HAP-1 (cell line): ENCODE results near the gene RGS19.
"Not testable (repeated sequence)": the region's sequence is repeated elsewhere in the genome, so short reads cannot be mapped to it uniquely, and the experiment has no call there.

Experiments used
- DNase-seq, 2 experiments: peaks; one replicate each; pipeline ENCODE4 v3.0.0-alpha.2; 2016 to 2020; ENCODE audit warnings: low spot score in 2 of 2
- H3K27me3 ChIP-seq: fragments of 250-450 bp; sonication (Bioruptor Pico); 2 replicates; pipeline ENCODE4 v1.5.1; 2020; ENCODE audit warnings: low read depth, mild to moderate bottlenecking, moderate library complexity
- H3K36me3 ChIP-seq: fragments of 250-450 bp; sonication (Bioruptor Pico); replicated peaks from 2 replicates; pipeline ENCODE4 v1.5.1; 2020; ENCODE audit warnings: mild to moderate bottlenecking
- H3K4me1 ChIP-seq: fragments of 250-450 bp; sonication (Bioruptor Pico); 2 replicates; pipeline ENCODE4 v1.5.1; 2020; ENCODE audit warnings: mild to moderate bottlenecking
- H3K4me3 ChIP-seq: fragments of 250-450 bp; sonication (Bioruptor Pico); 2 replicates; pipeline ENCODE4 v1.5.1; 2020; ENCODE audit warnings: mild to moderate bottlenecking, moderate library complexity
- H3K9me3 ChIP-seq: fragments of 250-450 bp; sonication (Bioruptor Pico); 2 replicates; pipeline ENCODE4 v1.5.1; 2020; ENCODE audit warnings: mild to moderate bottlenecking, moderate library complexity
- in situ Hi-C: fragments of 300-500 bp; cut with MboI; formaldehyde crosslinking; loops from 3 replicates; pipeline ENCODE4 v1.14.3; 2020; ENCODE audit warnings: low sequenced_read_pairs, inconsistent platforms, mixed read lengths

RGS19 gene

DNA sequence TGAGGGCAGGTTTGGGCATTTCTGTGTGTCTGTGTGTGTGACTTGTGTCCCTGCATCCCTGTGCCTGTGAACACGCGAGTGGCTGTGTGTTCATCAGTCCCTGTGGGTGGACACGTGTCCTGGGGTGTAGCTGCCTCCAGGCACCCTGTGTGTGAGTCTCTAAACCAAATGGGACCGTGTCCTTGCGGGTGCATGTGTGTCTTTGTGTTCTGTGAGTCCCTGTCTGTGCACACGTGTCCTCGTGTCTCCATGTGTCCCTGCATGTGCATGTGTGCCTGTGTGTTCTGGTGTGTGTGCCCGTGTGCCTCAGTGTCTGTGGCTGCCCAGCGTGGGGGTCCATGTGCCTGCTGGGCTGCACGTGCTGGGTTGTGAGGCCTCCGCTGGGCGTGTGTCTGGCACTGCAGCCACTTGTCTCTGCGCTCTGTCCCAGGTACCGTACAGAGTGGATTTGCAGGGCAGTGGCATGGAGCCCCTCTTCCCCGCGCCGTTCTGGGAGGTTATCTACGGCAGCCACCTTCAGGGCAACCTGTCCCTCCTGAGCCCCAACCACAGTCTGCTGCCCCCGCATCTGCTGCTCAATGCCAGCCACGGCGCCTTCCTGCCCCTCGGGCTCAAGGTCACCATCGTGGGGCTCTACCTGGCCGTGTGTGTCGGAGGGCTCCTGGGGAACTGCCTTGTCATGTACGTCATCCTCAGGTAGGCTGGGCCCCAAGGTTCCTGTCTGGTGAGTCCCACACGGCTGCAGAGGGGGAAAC is 13.1 kb upstream of the RGS19 start:
- no peaks in the 10 kb centered on the region for H3K36me3 ChIP-seq
- H3K4me3 ChIP-seq = no peak overlapping the region
- in situ Hi-C loops = no loop called here
- 0 out of 2 replicates have a peak, but pooled peaks cover 2% of the 10 kb centered on the region for H3K9me3 ChIP-seq
- H3K4me1 ChIP-seq = no peaks in the 10 kb centered on the region
- no peak for DNase-seq
- no peaks in the 10 kb centered on the region for H3K27me3 ChIP-seq

DNA sequence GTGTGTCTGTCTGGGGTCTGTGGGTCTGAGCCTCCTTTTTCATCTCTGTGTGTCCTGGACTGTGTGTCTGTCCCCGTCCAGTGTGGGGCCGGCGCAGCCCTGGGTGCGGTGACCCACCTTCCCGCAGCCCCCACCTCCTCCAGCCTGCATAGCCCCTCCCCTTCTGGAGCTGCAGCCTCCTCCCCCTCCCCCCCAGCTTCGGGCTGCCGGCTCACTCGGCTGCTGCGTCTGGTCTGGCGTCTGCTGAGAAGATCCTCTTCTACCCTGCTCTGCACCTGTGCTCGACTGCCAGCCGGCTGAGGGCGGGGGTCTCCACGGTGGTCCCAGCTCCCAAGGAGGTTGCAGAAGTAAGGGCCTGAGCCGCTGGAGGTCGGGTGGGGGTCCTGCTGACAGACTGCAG is 12.5 kb upstream of the RGS19 start:
- Histone ChIP-seq H3K4me3 (no peak overlapping the region), H3K4me1 (no peaks in the 10 kb centered on the region), H3K27me3 (no peaks in the 10 kb centered on the region), H3K9me3 (0 out of 2 replicates have a peak, but pooled peaks cover 2% of the 10 kb centered on the region), H3K36me3 (no peaks in the 10 kb centered on the region)
- in situ Hi-C loops = no loop called here
- no peak for DNase-seq

DNA sequence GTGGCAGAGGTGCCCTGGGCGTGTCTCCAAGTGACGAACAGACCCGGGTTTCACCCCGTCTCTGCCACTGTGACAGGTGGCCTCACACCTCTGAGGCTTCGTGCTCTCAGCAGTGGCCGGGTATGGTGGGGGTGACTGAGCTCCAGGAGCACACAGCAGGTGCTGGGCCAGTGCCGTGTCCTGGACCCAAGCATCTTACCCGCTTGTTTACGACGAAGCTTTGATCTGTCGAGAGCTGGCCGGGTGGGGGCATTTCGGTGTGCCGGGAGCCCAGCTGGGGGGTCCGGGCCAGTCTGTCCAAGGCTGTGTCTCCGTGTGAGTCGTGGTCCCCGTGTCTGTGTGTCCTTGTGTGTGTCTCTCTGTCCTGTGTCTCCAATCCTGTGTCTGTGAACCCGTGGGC is 12.0 kb upstream of the RGS19 start:
- Histone ChIP-seq H3K27me3 (no peaks in the 10 kb centered on the region), H3K4me3 (no peak overlapping the region), H3K36me3 (no peaks in the 10 kb centered on the region), H3K9me3 (peaks cover 4% of the 10 kb centered on the region; the same call in 1 of the 2 replicates), H3K4me1 (no peaks in the 10 kb centered on the region)
- in situ Hi-C loops = no loop called here
- no peak for DNase-seq

DNA sequence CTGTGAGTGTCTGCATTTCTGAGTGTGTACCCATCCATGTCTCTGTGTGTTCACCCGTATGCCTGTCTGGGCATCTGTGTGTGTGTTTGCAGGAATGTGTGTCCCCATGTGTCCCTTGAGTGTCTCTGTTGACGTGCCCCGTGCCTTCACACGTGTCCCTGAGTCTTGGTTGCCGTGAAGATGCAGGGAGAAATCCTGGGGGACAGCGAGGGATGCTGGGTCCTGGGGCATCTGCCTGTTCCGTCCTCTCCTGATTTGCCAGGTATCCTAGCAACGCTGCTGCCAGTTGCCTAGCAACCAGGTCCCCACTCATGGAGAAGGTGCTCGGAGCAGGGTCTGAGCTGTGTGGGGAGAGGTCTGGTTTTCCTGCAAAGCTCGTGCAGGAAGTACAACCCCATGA is 10.8 kb upstream of the RGS19 start:
- Histone ChIP-seq H3K27me3 (no peaks in the 10 kb centered on the region), H3K4me3 (no peak overlapping the region), H3K4me1 (no peaks in the 10 kb centered on the region), H3K9me3 (peaks cover 4% of the 10 kb centered on the region; the same call in 1 of the 2 replicates), H3K36me3 (no peaks in the 10 kb centered on the region)
- in situ Hi-C loops = no loop called here
- DNase-seq = peak in 1 of 2 experiments; percentile 49

DNA sequence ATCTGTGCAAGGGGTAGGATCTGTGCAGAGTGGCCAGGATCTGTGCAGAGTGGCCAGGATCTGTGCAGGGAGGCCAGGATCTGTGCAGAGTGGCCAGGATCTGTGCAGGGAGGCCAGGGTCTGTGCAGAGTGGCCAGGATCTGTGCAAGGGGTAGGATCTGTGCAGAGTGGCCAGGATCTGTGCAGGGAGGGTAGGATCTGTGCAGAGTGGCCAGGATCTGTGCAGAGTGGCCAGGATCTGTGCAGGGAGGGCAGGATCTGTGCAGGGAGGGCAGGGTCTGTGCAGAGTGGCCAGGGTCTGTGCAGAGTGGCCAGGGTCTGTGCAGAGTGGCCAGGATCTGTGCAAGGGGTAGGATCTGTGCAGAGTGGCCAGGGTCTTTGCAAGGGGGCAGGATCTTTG is 9.3 kb upstream of the RGS19 start:
- in situ Hi-C loops, H3K9me3 ChIP-seq, DNase-seq, H3K4me3 ChIP-seq, H3K4me1 ChIP-seq, H3K36me3 ChIP-seq, H3K27me3 ChIP-seq: not testable (repeated sequence)

DNA sequence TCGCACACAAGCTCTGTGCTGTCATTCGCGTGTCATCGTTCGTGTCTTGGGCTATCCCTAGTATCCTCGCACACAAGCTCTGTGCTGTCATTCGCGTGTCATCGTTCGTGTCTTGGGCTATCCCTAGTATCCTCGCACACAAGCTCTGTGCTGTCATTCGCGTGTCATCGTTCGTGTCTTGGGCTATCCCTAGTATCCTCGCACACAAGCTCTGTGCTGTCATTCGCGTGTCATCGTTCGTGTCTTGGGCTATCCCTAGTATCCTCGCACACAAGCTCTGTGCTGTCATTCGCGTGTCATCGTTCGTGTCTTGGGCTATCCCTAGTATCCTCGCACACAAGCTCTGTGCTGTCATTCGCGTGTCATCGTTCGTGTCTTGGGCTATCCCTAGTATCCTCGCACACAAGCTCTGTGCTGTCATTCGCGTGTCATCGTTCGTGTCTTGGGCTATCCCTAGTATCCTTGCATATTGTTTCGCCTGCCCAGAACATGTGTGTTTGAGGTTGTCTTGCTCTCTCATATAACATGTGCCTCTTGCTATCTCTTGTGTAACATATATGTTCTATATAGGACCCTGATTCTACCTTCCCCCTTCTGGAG is 8.0 kb upstream of the RGS19 start:
- DNase-seq, H3K4me1 ChIP-seq, H3K36me3 ChIP-seq, in situ Hi-C loops, H3K27me3 ChIP-seq, H3K4me3 ChIP-seq, H3K9me3 ChIP-seq: not testable (repeated sequence)

DNA sequence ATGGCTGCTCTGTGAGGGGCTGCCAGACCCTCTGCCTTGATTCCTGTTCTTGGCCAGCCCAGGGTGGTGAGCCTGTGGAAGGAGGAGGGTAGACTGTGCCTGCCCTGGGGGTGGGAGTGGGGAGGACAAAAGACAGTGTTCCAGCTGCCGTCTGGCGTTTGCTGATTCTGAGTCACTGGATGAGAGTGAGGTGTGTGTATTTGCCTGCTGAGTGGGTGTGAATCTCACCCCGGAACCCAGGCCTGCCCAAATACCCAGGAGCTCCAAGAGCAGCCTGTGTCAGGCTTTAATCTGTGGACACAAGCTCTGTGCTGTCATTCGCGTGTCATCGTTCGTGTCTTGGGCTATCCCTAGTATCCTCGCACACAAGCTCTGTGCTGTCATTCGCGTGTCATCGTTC is 7.5 kb upstream of the RGS19 start:
- Histone ChIP-seq H3K9me3 (peaks cover 4% of the 10 kb centered on the region; the same call in 1 of the 2 replicates), H3K27me3 (no peaks in the 10 kb centered on the region), H3K36me3 (no peaks in the 10 kb centered on the region), H3K4me1 (peaks cover 5% of the 10 kb centered on the region; the same call in 1 of the 2 replicates), H3K4me3 (no peak overlapping the region)
- in situ Hi-C loops = no loop called here
- DNase-seq = no peak

DNA sequence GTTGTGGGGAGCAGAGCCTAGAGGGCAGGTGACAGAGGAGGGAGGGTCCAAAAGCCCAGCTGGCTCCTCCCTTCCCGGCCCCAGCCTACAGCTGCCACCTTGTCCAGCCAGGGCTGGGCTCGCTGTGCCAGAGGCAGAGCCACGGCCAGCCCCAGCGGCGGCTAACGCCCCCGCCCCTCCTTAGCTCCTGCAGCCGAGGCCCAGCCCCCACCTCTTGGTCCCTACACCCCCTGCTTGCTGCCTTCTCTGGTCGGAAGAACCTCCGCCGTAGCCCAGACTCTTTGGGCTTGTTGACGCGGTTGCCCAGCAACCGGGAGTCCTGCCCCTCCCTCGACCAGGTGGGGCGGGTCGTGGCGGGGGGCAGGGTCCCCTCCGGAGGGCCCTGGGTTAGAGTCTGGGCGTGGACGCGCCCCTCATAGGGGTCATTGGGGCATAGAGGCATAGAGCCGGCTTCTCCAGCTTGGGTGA is 5.4 kb upstream of the RGS19 start:
- Histone ChIP-seq H3K4me3 (no peak overlapping the region), H3K9me3 (peaks cover 4% of the 10 kb centered on the region), H3K36me3 (no peaks in the 10 kb centered on the region), H3K4me1 (peaks cover 10% of the 10 kb centered on the region; the same call in 1 of the 2 replicates), H3K27me3 (no peaks in the 10 kb centered on the region)
- in situ Hi-C loops = no loop called here
- no peak for DNase-seq

DNA sequence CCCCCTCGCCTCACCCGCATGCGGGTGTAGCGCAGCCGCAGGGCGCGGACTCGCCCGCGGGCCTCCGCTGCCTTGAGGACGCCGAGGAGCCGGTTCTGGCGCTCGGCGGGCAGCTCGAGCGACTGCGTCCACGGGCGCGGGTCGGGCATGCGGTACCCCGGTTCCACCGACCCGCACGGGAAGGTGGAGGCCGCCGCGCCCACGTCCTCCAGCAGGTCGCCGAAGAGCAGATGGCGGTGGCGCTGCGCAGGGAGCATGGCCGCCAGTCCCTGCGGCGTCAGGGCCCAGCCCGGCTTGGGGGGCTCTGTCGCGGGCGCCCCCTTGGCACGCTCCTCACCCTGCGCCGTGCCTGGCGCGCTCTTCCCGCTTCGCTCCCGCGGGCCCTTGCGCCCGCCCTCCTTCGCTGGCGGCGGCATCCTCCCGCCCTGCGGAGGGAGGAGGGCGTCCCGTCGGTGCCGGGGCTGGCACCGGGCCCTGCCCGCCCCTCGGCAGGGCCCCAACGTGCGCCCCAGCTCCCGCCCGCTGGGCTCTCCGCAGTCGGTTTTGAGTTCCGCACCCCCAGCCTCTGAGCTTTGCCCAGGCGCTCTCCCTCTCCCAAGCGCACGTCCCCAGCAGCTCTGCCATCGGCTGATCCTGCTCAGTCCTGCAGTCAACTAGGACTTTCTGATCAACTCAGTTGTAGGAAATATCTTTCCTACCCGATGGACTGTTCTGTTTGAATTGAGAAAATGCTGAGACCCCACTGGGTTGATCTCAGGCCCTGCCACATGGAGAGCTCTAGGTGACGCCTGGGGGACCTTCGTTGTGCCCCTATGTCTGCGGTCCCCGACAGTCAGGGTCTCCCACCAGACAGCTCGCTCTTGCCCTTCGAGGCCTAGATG is 4.7 kb upstream of the RGS19 start, which contains the start of gene LKAAEAR1:
Gene LKAAEAR1 (minus strand): TSS at position 595 of the 881 bp plus-strand sequence. CDS start 179 bp downstream, at position 416.
- DNase-seq = no peak
- H3K4me1 ChIP-seq = peaks cover 10% of the 10 kb centered on the region; the same call in 1 of the 2 replicates
- no peaks in the 10 kb centered on the region for H3K36me3 ChIP-seq
- H3K27me3 ChIP-seq = no peaks in the 10 kb centered on the region
- in situ Hi-C loops = no loop called here
- peaks cover 4% of the 10 kb centered on the region for H3K9me3 ChIP-seq
- H3K4me3 ChIP-seq = peak within 1 kb of the TSS; percentile 33

DNA sequence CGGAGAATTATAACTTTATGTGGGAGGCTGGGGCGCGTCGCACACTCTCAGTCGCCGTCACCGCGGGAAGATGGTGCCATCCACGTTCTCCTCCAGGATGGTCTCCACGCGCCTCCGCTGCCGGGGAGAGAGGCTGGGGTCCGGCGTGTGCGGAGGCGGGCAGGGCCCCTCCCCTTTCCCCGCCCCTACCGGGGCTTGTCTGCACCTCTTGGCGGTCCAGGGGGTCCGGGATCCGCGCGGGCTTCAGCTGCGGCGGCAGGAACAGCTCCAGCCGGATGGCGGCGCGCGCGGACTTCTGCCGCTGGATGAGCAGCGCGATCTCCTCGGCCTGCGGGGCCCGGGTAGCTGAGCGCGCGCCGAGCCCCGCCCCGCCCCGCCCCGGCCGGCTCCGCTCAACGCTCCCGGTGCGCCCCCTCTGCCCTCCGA is 4.1 kb upstream of the RGS19 start:
- H3K9me3 ChIP-seq = peaks cover 4% of the 10 kb centered on the region
- H3K36me3 ChIP-seq = no peaks in the 10 kb centered on the region
- peak; percentile 87 to 95 for DNase-seq
- H3K4me1 ChIP-seq = peaks cover 15% of the 10 kb centered on the region
- H3K27me3 ChIP-seq = no peaks in the 10 kb centered on the region
- peak overlapping the region; percentile 33 for H3K4me3 ChIP-seq
- in situ Hi-C loops = no loop called here

DNA sequence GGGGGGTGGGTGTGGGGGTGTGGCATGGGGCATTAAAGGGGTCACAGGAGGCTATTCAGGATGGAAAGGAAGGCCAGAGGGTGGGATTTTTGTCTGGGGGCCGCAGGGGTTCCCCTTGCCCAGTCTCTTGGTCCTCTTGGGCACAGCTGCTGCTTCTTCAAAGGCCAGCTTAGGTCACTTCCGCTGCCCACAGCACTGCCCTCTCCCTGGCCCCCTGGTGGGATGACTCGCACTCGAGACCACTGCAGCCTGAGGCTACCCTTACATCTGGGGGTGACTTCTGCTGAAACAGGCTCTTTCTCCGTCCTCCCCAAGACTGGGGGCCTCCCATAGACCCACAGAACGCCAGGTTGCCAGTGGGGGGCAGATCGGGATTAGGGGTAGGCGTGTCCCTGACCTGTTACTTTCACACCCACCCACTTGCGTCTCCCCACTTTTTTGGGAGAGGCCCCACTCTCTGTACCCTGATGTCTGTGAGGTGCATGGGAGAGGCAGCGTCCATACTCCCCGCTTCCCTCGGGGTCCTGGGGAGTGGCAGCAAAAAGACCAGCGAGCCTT is 3.6 kb upstream of the RGS19 start:
- H3K27me3 ChIP-seq = no peaks in the 10 kb centered on the region
- DNase-seq = no peak
- H3K36me3 ChIP-seq = no peaks in the 10 kb centered on the region
- H3K4me3 ChIP-seq = peak overlapping the region; percentile 33
- in situ Hi-C loops = no loop called here
- H3K9me3 ChIP-seq = peaks cover 4% of the 10 kb centered on the region
- H3K4me1 ChIP-seq = peaks cover 17% of the 10 kb centered on the region

DNA sequence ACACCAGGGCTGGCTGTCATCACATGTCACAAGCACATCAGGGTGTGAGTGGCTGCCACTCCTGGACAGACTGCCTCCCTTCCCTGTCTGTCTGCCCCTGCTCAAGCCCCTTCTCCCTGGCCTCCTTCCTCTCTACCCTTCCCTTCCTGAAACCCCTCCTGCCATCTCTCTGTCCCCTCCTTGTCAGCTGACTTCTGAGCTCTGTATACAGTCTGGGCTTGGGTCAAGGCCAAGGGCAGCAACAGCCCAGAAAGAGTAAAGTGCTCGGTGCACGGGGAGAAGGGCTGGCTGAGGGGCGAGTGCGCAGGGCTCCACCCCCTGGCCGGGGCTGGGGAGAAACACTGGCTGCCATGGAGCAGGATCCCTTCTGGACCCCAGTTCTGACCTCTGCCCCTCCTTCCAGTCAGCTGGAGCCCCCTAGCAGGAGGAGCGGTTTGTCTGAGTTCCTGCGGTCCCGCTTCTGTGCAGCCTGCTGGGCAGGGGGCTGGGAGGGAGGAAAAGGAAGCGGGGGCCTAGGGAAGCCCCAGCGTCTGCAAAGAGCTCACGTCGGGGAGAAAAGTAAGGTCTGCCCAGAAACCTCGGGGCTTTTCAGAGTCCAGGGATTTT is 2.9 kb upstream of the RGS19 start:
- H3K4me3 ChIP-seq = no peak overlapping the region

DNA sequence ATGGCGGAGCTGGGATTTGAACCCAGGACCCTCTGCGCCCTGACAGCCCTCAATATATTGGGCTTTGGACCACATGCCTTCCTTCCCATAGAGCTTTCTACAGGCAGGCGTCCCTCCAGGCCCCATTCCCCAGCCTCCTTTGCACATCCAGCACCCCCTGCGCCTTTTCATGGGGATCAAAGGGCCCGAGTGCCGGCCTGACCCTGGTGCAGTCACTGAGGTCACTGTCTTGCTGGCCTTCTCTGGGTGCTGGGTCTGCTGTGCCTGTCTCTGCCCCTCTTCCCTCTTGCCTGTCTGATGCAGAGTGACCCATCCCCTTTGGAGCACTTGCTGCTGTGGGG is 2.3 kb upstream of the RGS19 start:
- Histone ChIP-seq H3K36me3 (no peaks in the 10 kb centered on the region), H3K27me3 (no peaks in the 10 kb centered on the region), H3K4me3 (no peak overlapping the region), H3K9me3 (peaks cover under 1% of the 10 kb centered on the region), H3K4me1 (peaks cover 17% of the 10 kb centered on the region)
- DNase-seq = no peak
- in situ Hi-C loops = no loop called here

More for the DNA sequence above, 2.9 kb upstream of the RGS19 start:
- in situ Hi-C loops = no loop called here
- no peak for DNase-seq
- H3K27me3 ChIP-seq = no peaks in the 10 kb centered on the region
- peaks cover 17% of the 10 kb centered on the region for H3K4me1 ChIP-seq
- H3K9me3 ChIP-seq = peaks cover 2% of the 10 kb centered on the region
- no peaks in the 10 kb centered on the region for H3K36me3 ChIP-seq
